C4-2B (cell line): ENCODE data around the gene SCAANT1.

Source experiments
- H3K27ac ChIP-seq: fragments of 450-650 bp; 2 replicates; pipeline ENCODE4 v1.5.1; 2017
- ZFX ChIP-seq: fragments of 450-650 bp; IDR thresholded peaks from 2 replicates; pipeline ENCODE4 v1.6.1; 2017
- TF ChIP-seq, protein P1 (sequence below): fragments of 450-650 bp; conservative IDR thresholded peaks from 2 replicates; pipeline ENCODE4 v1.5.1; 2017; ENCODE audit warnings: mild to moderate bottlenecking

The SCAANT1 gene

GRCh38 chr3:63934041-63934866, 22.1 kb upstream of the SCAANT1 start:
- TF ChIP-seq, protein P1, sequence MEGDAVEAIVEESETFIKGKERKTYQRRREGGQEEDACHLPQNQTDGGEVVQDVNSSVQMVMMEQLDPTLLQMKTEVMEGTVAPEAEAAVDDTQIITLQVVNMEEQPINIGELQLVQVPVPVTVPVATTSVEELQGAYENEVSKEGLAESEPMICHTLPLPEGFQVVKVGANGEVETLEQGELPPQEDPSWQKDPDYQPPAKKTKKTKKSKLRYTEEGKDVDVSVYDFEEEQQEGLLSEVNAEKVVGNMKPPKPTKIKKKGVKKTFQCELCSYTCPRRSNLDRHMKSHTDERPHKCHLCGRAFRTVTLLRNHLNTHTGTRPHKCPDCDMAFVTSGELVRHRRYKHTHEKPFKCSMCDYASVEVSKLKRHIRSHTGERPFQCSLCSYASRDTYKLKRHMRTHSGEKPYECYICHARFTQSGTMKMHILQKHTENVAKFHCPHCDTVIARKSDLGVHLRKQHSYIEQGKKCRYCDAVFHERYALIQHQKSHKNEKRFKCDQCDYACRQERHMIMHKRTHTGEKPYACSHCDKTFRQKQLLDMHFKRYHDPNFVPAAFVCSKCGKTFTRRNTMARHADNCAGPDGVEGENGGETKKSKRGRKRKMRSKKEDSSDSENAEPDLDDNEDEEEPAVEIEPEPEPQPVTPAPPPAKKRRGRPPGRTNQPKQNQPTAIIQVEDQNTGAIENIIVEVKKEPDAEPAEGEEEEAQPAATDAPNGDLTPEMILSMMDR = no peak
- TF ChIP-seq ZFX = no peak
- H3K27ac ChIP-seq = no peak overlapping the region

- H3K27ac ChIP-seq = no peak overlapping the region
- no peak for TF ChIP-seq ZFX
- TF ChIP-seq, protein P1 = no peak
Measured at GRCh38 chr3:63933459-63933858, 21.3 kb upstream of the SCAANT1 start.

DNA sequence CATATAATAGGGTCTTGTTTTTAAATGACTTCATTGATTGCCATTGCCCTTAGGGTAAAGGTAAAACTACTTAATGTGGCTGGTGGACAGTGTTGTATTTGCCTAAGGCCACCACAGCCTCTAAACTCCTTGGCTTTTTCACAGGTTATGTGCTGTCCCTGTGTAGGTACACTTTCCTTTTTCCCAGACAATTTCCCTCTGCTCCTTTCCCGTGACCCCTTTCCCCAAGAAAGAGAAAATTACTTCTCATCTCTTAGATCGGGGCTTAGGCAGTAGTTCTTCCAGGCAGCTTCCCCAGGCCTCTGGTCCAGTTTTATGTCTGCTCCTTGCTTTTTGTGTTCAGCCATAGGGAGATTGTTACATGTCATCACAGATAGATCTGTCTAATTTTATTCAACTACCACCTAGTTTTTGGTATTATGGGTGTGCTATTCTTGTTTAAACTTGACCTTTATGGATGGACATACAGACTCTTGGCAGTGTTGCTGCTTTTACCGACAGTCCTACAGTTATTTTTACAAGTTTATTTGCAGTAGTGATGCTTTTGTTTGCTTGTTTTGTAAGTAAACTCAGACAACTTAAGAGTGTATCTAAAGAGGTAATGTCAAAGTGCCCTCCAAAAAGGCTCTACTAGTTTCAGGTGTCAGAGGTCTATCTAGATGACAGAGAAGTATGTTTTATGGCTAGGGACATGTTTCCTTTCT, 20.5 kb upstream of the SCAANT1 start:
- TF ChIP-seq, protein P1 = no peak

GRCh38 chr3:63931290-63931689, 19.1 kb upstream of the SCAANT1 start:
- TF ChIP-seq, protein P1 = no peak
- TF ChIP-seq ZFX = no peak
- H3K27ac ChIP-seq = no peak overlapping the region

More for the DNA sequence above, 20.5 kb upstream of the SCAANT1 start:
- H3K27ac ChIP-seq = no peak overlapping the region

- TF ChIP-seq ZFX = no peak
- TF ChIP-seq, protein P1 = no peak
- H3K27ac ChIP-seq = no peak overlapping the region
Measured at GRCh38 chr3:63927422-63928280, 15.5 kb upstream of the SCAANT1 start.

GRCh38 chr3:63926309-63926708, 14.1 kb upstream of the SCAANT1 start:
- no peak overlapping the region for H3K27ac ChIP-seq

More at GRCh38 chr3:63926309-63926708, 14.1 kb upstream of the SCAANT1 start:
- no peak for TF ChIP-seq ZFX
- TF ChIP-seq, protein P1 = no peak
